ENCODE data around the gene C16orf95. TPM values are rescaled to one million over a fixed set of nuclear protein-coding genes. Genes with fewer than 3 reads are reported as not detected.
"Not testable (repeated sequence)": the region's sequence is repeated elsewhere in the genome, so short reads cannot be mapped to it uniquely, and the experiment has no call there.

The C16orf95 gene
- total and polyA plus RNA-seq, 4 donors, result 0.48 to 4.3 (median 2.1) TPM

- no peaks in the 10 kb centered on the region for H3K27me3 ChIP-seq (ENCODE audit: control insufficient read depth in 3 of 3, insufficient read depth in 3 of 3, low read length in 2 of 3)
- H3K9me3 ChIP-seq (ENCODE audit: control insufficient read depth in 4 of 4, insufficient read depth in 3 of 4, low read length in 3 of 4), result peaks cover 0 to 2% (median 0%) of the 10 kb centered on the region in 4 donors
- peaks cover 2 to 26% (median 9%) of the 10 kb centered on the region in 5 donors for H3K4me1 ChIP-seq (ENCODE audit: control insufficient read depth in 5 of 5, insufficient read depth in 5 of 5, low read length in 5 of 5)
- no peak overlapping the region for H3K4me3 ChIP-seq
- H3K36me3 ChIP-seq (ENCODE audit: control insufficient read depth in 4 of 4, insufficient read depth in 4 of 4, low read length in 4 of 4), result peaks cover 0 to 11% (median 7%) of the 10 kb centered on the region in 4 donors
- DNase-seq, result no peak
- TF ChIP-seq, protein P1, sequence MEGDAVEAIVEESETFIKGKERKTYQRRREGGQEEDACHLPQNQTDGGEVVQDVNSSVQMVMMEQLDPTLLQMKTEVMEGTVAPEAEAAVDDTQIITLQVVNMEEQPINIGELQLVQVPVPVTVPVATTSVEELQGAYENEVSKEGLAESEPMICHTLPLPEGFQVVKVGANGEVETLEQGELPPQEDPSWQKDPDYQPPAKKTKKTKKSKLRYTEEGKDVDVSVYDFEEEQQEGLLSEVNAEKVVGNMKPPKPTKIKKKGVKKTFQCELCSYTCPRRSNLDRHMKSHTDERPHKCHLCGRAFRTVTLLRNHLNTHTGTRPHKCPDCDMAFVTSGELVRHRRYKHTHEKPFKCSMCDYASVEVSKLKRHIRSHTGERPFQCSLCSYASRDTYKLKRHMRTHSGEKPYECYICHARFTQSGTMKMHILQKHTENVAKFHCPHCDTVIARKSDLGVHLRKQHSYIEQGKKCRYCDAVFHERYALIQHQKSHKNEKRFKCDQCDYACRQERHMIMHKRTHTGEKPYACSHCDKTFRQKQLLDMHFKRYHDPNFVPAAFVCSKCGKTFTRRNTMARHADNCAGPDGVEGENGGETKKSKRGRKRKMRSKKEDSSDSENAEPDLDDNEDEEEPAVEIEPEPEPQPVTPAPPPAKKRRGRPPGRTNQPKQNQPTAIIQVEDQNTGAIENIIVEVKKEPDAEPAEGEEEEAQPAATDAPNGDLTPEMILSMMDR (IDR thresholded peaks at IDR 0.05; ENCODE audit: control extremely low read depth, extremely low read depth), result no peak
- ATAC-seq (ENCODE audit: insufficient read depth, low FRiP score), result no peak
- 87 to 92% methylated on average over 13 of the region's 13 CpGs for WGBS, 2 donors
- H3K9ac ChIP-seq (ENCODE audit: insufficient read depth in 1 of 2, low read length in 2 of 2), result no peak overlapping the region
- H3K27ac ChIP-seq (ENCODE audit: low read depth in 1 of 2, low read length in 1 of 2), result no peak overlapping the region
Observed at GRCh38 chr16:87365021-87365713, 48.0 kb upstream of the C16orf95 start.

DNA sequence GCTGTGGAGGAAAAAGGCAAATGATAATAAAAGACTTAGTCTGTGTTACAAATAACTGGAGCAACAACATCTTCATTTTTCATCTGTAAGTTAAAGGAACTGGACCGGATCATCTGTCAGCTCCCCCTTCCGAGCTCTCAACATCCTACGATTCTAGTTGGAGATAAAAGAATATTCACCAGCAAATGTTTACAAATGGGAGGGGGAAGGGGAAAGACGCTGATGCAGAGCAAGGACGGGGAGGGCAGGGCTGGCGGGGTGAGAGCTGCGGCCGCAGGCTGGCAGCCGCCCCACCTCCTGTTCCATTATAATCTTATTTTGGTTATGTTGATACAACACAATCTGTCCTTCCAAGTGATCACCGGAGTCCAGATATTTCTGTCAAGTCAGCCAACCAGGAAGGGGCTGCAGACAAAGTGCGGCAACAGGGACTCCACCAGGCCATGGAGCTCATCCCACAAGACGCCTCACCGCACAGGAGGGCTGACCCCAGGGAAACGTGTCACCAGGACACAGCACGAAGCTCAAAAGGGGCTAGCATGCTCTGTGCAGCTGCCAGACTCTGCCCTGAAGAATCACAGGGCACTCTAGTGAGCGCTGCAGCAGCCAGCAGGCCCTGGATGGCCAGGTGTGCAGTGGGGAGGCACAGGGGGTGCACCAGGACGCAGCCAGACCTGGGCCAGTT, 46.7 kb upstream of the C16orf95 start:
- no peak overlapping the region for H3K9ac ChIP-seq (ENCODE audit: insufficient read depth in 1 of 2, low read length in 2 of 2)
- peaks cover 11 to 20% (median 16%) of the 10 kb centered on the region in 4 donors for H3K36me3 ChIP-seq (ENCODE audit: control insufficient read depth in 4 of 4, insufficient read depth in 4 of 4, low read length in 4 of 4)
- WGBS, 2 donors, result 52 to 70% methylated on average over 17 of the region's 17 CpGs
- H3K4me1 ChIP-seq (ENCODE audit: control insufficient read depth in 5 of 5, insufficient read depth in 5 of 5, low read length in 5 of 5), result peaks cover 2 to 21% (median 9%) of the 10 kb centered on the region in 5 donors
- H3K4me3 ChIP-seq, result no peak overlapping the region
- ATAC-seq (ENCODE audit: insufficient read depth, low FRiP score) (no peak), DNase-seq (peak; percentile 59 to 86 (median 75))
- no peaks in the 10 kb centered on the region for H3K27me3 ChIP-seq (ENCODE audit: control insufficient read depth in 3 of 3, insufficient read depth in 3 of 3, low read length in 2 of 3)
- peaks cover 0 to 2% (median 0%) of the 10 kb centered on the region in 4 donors for H3K9me3 ChIP-seq (ENCODE audit: control insufficient read depth in 4 of 4, insufficient read depth in 3 of 4, low read length in 3 of 4)
- TF ChIP-seq, protein P1 (IDR thresholded peaks at IDR 0.05; ENCODE audit: control extremely low read depth, extremely low read depth), result no peak
- peak overlapping the region; percentile 43 to 71 for H3K27ac ChIP-seq (ENCODE audit: low read depth in 1 of 2, low read length in 1 of 2)

GRCh38 chr16:87362828-87363559, 45.8 kb upstream of the C16orf95 start:
- not testable (repeated sequence) for H3K9ac ChIP-seq (ENCODE audit: insufficient read depth in 1 of 2, low read length in 2 of 2); H3K27me3 ChIP-seq (ENCODE audit: control insufficient read depth in 3 of 3, insufficient read depth in 3 of 3, low read length in 2 of 3); DNase-seq; H3K9me3 ChIP-seq (ENCODE audit: control insufficient read depth in 4 of 4, insufficient read depth in 3 of 4, low read length in 3 of 4); ATAC-seq (ENCODE audit: insufficient read depth, low FRiP score); H3K27ac ChIP-seq (ENCODE audit: low read depth in 1 of 2, low read length in 1 of 2); H3K4me3 ChIP-seq
- Histone ChIP-seq H3K36me3 (ENCODE audit: control insufficient read depth in 4 of 4, insufficient read depth in 4 of 4, low read length in 4 of 4) (peaks cover 12 to 26% (median 20%) of the 10 kb centered on the region in 4 donors), H3K4me1 (ENCODE audit: control insufficient read depth in 5 of 5, insufficient read depth in 5 of 5, low read length in 5 of 5) (peaks cover 2 to 16% (median 9%) of the 10 kb centered on the region in 5 donors)
- WGBS, 2 donors, result 91 to 94% methylated on average over 13 of the region's 13 CpGs

Data from lung (tissue), 12 donors.